Endothelial cell of umbilical vein (primary cell): ENCODE results near the gene BAG3. TPM values are rescaled to one million over a fixed set of nuclear protein-coding genes. Genes with fewer than 3 reads are reported as not detected.

ENCODE experiments used
- BruUV-seq: library from RNA; stranded (reverse); fragments of 400-500 nt; replicated peaks from 2 replicates; lab custom pipeline; 2021; lab: Mats Ljungman, UMichigan
- CTCF ChIA-PET: fragments of 300-600, 350-600 bp; sonication (Branson Sonifier 250); formaldehyde crosslinking; loops from one replicate; lab custom pipeline; 2021; ENCODE audit warnings: antibody characterized with exemption, inconsistent platforms; lab: Charles Lee
- POLR2A ChIA-PET: fragments of 300-600, 350-600 bp; sonication (Branson Sonifier 250); formaldehyde crosslinking; loops from one replicate; lab custom pipeline; 2021; ENCODE audit warnings: antibody characterized with exemption, inconsistent platforms; lab: Charles Lee
- DNase-seq: peaks from one replicate; pipeline ENCODE4 v3.0.0-alpha.2; 2011; ENCODE audit warnings: low read depth, low spot score
- FAIRE-seq: peaks from 2 replicates; lab custom pipeline; 2011; peaks lifted over from hg19 to GRCh38; lab: Jason Lieb, UNC
- H2AFZ ChIP-seq: 2 replicates; pipeline ENCODE4 v1.6.0; 2012; ENCODE audit warnings: low read depth, low read length, control low read depth, inconsistent platforms
- H3K27ac ChIP-seq: 2 replicates; pipeline ENCODE4 v1.5.1; 2011; ENCODE audit warnings: low read depth, mild to moderate bottlenecking, control low read depth, low read length, moderate library complexity; ENCODE audit not compliant: insufficient read depth
- H3K27me3 ChIP-seq, 2 experiments: 2 replicates each; pipeline versions ENCODE4 v1.6.0 to v1.6.1; 2011; ENCODE audit warnings: low read length in 2 of 2, mixed read lengths in 1 of 2; ENCODE audit not compliant: control insufficient read depth in 2 of 2, insufficient read depth in 2 of 2
- H3K36me3 ChIP-seq, 2 experiments: 2 replicates in 1 of 2; 3 replicates in 1 of 2; pipeline ENCODE4 v1.5.1; 2011; ENCODE audit warnings: low read length in 2 of 2, mild to moderate bottlenecking in 1 of 2, moderate library complexity in 1 of 2; ENCODE audit not compliant: control insufficient read depth in 2 of 2, insufficient read depth in 2 of 2; ENCODE audit errors: extremely low read depth in 1 of 2
- H3K4me1 ChIP-seq: 3 replicates; pipeline ENCODE4 v1.5.1; 2011; ENCODE audit warnings: mild to moderate bottlenecking, low read length; ENCODE audit not compliant: control insufficient read depth, insufficient read depth; ENCODE audit errors: extremely low read depth
- H3K4me2 ChIP-seq: 2 replicates; pipeline ENCODE4 v1.6.1; 2011; ENCODE audit warnings: low read length, control low read depth, mixed read lengths; ENCODE audit not compliant: insufficient read depth
- H3K4me3 ChIP-seq, 3 experiments: fragments of 200-600 bp in 1 of 3; sonication (generic), shearing (Covaris generic) in 1 of 3; replicated peaks in 1 of 3; 2 replicates each; pipeline ENCODE4 v1.5.1; 2011 to 2016; ENCODE audit warnings: control low read depth in 3 of 3, low read length in 3 of 3, mild to moderate bottlenecking in 2 of 3, inconsistent platforms in 1 of 3, low read depth in 1 of 3, moderate library complexity in 1 of 3; ENCODE audit not compliant: insufficient read depth in 1 of 3
- H3K79me2 ChIP-seq: 2 replicates; pipeline ENCODE4 v1.6.0; 2012; ENCODE audit warnings: low read length, inconsistent platforms; ENCODE audit not compliant: control insufficient read depth, insufficient read depth
- H3K9ac ChIP-seq: replicated peaks from 2 replicates; pipeline ENCODE3; 2011; ENCODE audit warnings: low read length, control low read depth; ENCODE audit not compliant: insufficient read depth; ENCODE audit errors: extremely low read depth
- H3K9me1 ChIP-seq: replicated peaks from 3 replicates; pipeline ENCODE4 v1.6.0; 2011; ENCODE audit warnings: mild to moderate bottlenecking, low read length; ENCODE audit not compliant: control insufficient read depth, insufficient read depth; ENCODE audit errors: extremely low read depth
- H3K9me3 ChIP-seq: replicated peaks from 2 replicates; pipeline ENCODE4 v1.5.1; 2012; ENCODE audit warnings: low read length, inconsistent platforms; ENCODE audit not compliant: control insufficient read depth, insufficient read depth
- H4K20me1 ChIP-seq: replicated peaks from 2 replicates; pipeline ENCODE3; 2011; ENCODE audit warnings: mild to moderate bottlenecking, low read length; ENCODE audit not compliant: control insufficient read depth, insufficient read depth; ENCODE audit errors: extremely low read depth
- CTCF ChIP-seq, 2 donors: IDR thresholded peaks; 1 replicate in 1 of 2; 2 replicates in 1 of 2; pipeline ENCODE4 v1.5.1; 2011; ENCODE audit warnings: low read length in 2 of 2, mild to moderate bottlenecking in 2 of 2, moderate library complexity in 2 of 2, control low read depth in 1 of 2, inconsistent platforms in 1 of 2, low read depth in 1 of 2; ENCODE audit not compliant: insufficient read depth in 1 of 2; ENCODE audit errors: extremely low read depth in 1 of 2
- EZH2 ChIP-seq: IDR thresholded peaks from 2 replicates; pipeline ENCODE4 v1.6.1; 2012; ENCODE audit warnings: borderline replicate concordance, low read depth, mild to moderate bottlenecking, moderate library complexity, low read length, inconsistent platforms; ENCODE audit not compliant: severe bottlenecking
- FOS ChIP-seq: IDR thresholded peaks from 2 replicates; pipeline ENCODE4 v1.6.1; 2011; ENCODE audit warnings: mild to moderate bottlenecking, low read length, moderate library complexity, borderline replicate concordance; ENCODE audit not compliant: insufficient read depth
- GATA2 ChIP-seq: IDR thresholded peaks from 2 replicates; pipeline ENCODE4 v1.7.0; 2011; ENCODE audit warnings: low read depth, mild to moderate bottlenecking, moderate library complexity, mixed read lengths, low read length; ENCODE audit not compliant: insufficient read length, insufficient read depth
- JUN ChIP-seq: IDR thresholded peaks from 2 replicates; pipeline ENCODE4 v1.6.1; 2011; ENCODE audit warnings: borderline replicate concordance, low read depth; ENCODE audit not compliant: insufficient read length, insufficient read depth
- MAX ChIP-seq: IDR thresholded peaks from 2 replicates; pipeline ENCODE4 v1.6.1; 2011; ENCODE audit not compliant: insufficient read depth, insufficient read length
- MYC ChIP-seq: IDR thresholded peaks from one replicate; pipeline ENCODE4 v1.6.1; 2011; ENCODE audit warnings: mild to moderate bottlenecking, low read depth, low read length
- POLR2A ChIP-seq: IDR thresholded peaks from 2 replicates; pipeline ENCODE4 v1.6.1; 2012; ENCODE audit warnings: low read depth, mild to moderate bottlenecking, control low read depth, low read length
- POLR2AphosphoS5 ChIP-seq: IDR thresholded peaks from 2 replicates; pipeline ENCODE4 v1.6.1; 2012; ENCODE audit warnings: low read depth, mild to moderate bottlenecking, control low read depth, low read length, moderate library complexity; ENCODE audit not compliant: insufficient read depth
- dilution Hi-C: fragments of 300-500 bp; cut with MboI; formaldehyde crosslinking; loops from one replicate; pipeline ENCODE4 v1.15.0; 2019; ENCODE audit warnings: low sequenced_read_pairs; ENCODE audit not compliant: extremely low pct_ligation_motif_present
- intact Hi-C: fragments of 100-400 bp; cut with micrococcal nuclease; formaldehyde crosslinking; loops from one replicate; pipeline ENCODE4 v1.10.0; 2022
- polyA plus RNA-seq, 4 experiments: library from polyadenylated mRNA; depleted of rRNA in 3 of 4; stranded (reverse) in 3 of 4; unstranded in 1 of 4; fragments of >200 nt; gene quantifications; 2 replicates each; pipeline versions ENCODE4 v1.2.1 to v1.2.3, GENCODE V29; 2011 to 2012; ENCODE audit warnings: missing spikeins in 1 of 4
- total RNA-seq: library from RNA; stranded (reverse); gene quantifications from 2 replicates; pipeline ENCODE4 v1.2.3, GENCODE V29; 2021

BAG3 gene
- total and polyA plus RNA-seq, 2 donors (not counting 3 experiments of a cell fraction or from before 2014, with no cell fraction given) = 25.2 to 66.7 TPM

GRCh38 chr10:119637631-119638030, 13.5 kb upstream of the BAG3 start:
- BruUV-seq = no TSS peak
- no peak overlapping the region for H3K4me3 ChIP-seq

More at GRCh38 chr10:119637631-119638030, 13.5 kb upstream of the BAG3 start:
- no peaks in the 10 kb centered on the region for H3K36me3 ChIP-seq
- dilution Hi-C loops (no loop called here), intact Hi-C loops (no loop called here)
- no peaks in the 10 kb centered on the region for H3K9me3 ChIP-seq
- DNase-seq = no peak
- no peak overlapping the region for H3K4me2 ChIP-seq
- no peaks in the 10 kb centered on the region for H3K79me2 ChIP-seq
- H3K27me3 ChIP-seq = peaks cover 0 to 2% of the 10 kb centered on the region in 2 experiments
- CTCF ChIA-PET = interaction anchor here (0.8 to 1.6 kb wide), 3 partner anchors 9 to 35 kb away, joined by 3 read pairs; no protein-coding TSS in a partner anchor
- H2AFZ ChIP-seq = no peak overlapping the region
- POLR2A ChIA-PET = interaction anchor here (1.0 kb wide), 1 partner anchor 13 kb away, joined by 4 read pairs; the partner anchor contains the start of gene BAG3
- FAIRE-seq = no peak
- H3K4me1 ChIP-seq = no peaks in the 10 kb centered on the region
- H3K9ac ChIP-seq = no peak overlapping the region
- H3K9me1 ChIP-seq = no peaks in the 10 kb centered on the region
- no peaks in the 10 kb centered on the region for H4K20me1 ChIP-seq
- no peak for TF ChIP-seq FOS
- no peak for TF ChIP-seq EZH2
- TF ChIP-seq POLR2A = no peak
- no peak for TF ChIP-seq JUN
- TF ChIP-seq CTCF (IDR thresholded peaks at IDR 0.05; ENCODE audit: extremely low read depth in 1 of 2, insufficient read depth in 1 of 2, low read depth in 1 of 2, low read length in 2 of 2) = no peak
- TF ChIP-seq POLR2AphosphoS5 = no peak
- no peak for TF ChIP-seq GATA2
- no peak for TF ChIP-seq MAX
- TF ChIP-seq MYC = no peak
- no peak overlapping the region for H3K27ac ChIP-seq
